K562 (cell line): ENCODE data around the gene SOSTDC1. TPM values are rescaled to one million over a fixed set of nuclear protein-coding genes. Genes with fewer than 3 reads are reported as not detected.

Source experiments
- CC2D1A ChIP-seq: fragments of 450-650 bp; IDR thresholded peaks from 2 replicates; pipeline ENCODE4 v1.6.1; 2017; ENCODE audit warnings: mild to moderate bottlenecking
- NFATC3 ChIP-seq: fragments of 450-650 bp; IDR thresholded peaks from 2 replicates; pipeline ENCODE4 v1.6.1; 2017; ENCODE audit warnings: mild to moderate bottlenecking
- PHB2 ChIP-seq: fragments of 450-650 bp; IDR thresholded peaks from 2 replicates; pipeline ENCODE4 v1.6.1; 2017; ENCODE audit warnings: low read depth
- RAD21 ChIP-seq, 2 experiments: fragments of 250-450 bp in 1 of 2; fragments of 450-650 bp in 1 of 2; sonication (Bioruptor Pico) in 1 of 2; formaldehyde crosslinking in 1 of 2; IDR thresholded peaks in 1 of 2; conservative IDR thresholded peaks in 1 of 2; 2 replicates each; pipeline versions ENCODE4 v1.4.0 to v1.8.0; 2020 to 2022; ENCODE audit warnings: mild to moderate bottlenecking in 2 of 2, moderate library complexity in 1 of 2
- RBM14 ChIP-seq: fragments of 200-400 bp; formaldehyde crosslinking; IDR thresholded peaks from 2 replicates; pipeline ENCODE4 v1.6.1; 2018; ENCODE audit warnings: low read depth, mild to moderate bottlenecking, low read length, moderate library complexity, borderline replicate concordance; ENCODE audit not compliant: insufficient read depth
- SIRT6 ChIP-seq: IDR thresholded peaks from one replicate; pipeline ENCODE4 v1.6.1; 2012; ENCODE audit warnings: low read depth, mild to moderate bottlenecking, control low read depth, inconsistent platforms, low read length, moderate library complexity
- TCF3 ChIP-seq: sonication (generic); formaldehyde crosslinking; IDR thresholded peaks from 2 replicates; pipeline ENCODE4 v1.4.0; 2020; ENCODE audit warnings: mild to moderate bottlenecking, missing genetic modification reagents
- TCF7 ChIP-seq: sonication (generic); IDR thresholded peaks from 2 replicates; pipeline ENCODE4 v1.6.1; 2016; ENCODE audit warnings: antibody characterized with exemption, borderline replicate concordance
- TCF7L2 ChIP-seq: fragments of 150-350 bp; IDR thresholded peaks from 2 replicates; pipeline ENCODE4 v1.6.1; 2016; ENCODE audit warnings: low read depth, mild to moderate bottlenecking, low read length, moderate library complexity
- TEAD4 ChIP-seq, 2 experiments: sonication (generic) in 1 of 2; formaldehyde crosslinking in 1 of 2; IDR thresholded peaks; 2 replicates each; pipeline versions ENCODE4 v1.6.1 to v1.8.0; 2012 to 2022; ENCODE audit warnings: borderline replicate concordance in 1 of 2, inconsistent platforms in 1 of 2, low read length in 1 of 2, mild to moderate bottlenecking in 1 of 2, missing genetic modification reagents in 1 of 2
- ZNF12 ChIP-seq: sonication (generic); formaldehyde crosslinking; IDR thresholded peaks from 2 replicates; pipeline ENCODE4 v1.4.0; 2020; ENCODE audit warnings: mild to moderate bottlenecking, missing genetic modification reagents
- ZNF133 ChIP-seq: fragments of 250-450 bp; sonication (Bioruptor Pico); IDR thresholded peaks from 2 replicates; pipeline ENCODE4 v1.4.0; 2020; ENCODE audit warnings: mild to moderate bottlenecking
- ZNF197 ChIP-seq: fragments of 200-800 bp; sonication (Bioruptor generic); IDR thresholded peaks from 2 replicates; pipeline ENCODE4 v1.6.1; 2016; ENCODE audit warnings: low read depth, missing genetic modification characterization, missing compliant biosample characterization
- ZNF217 ChIP-seq: sonication (generic); formaldehyde crosslinking; IDR thresholded peaks from 2 replicates; pipeline ENCODE4 v1.8.0; 2022; ENCODE audit warnings: mild to moderate bottlenecking, missing genetic modification reagents
- ZNF41 ChIP-seq: fragments of 250-450 bp; sonication (Bioruptor Pico); conservative IDR thresholded peaks from 2 replicates; pipeline ENCODE4 v1.4.0; 2020; ENCODE audit warnings: mild to moderate bottlenecking
- ZNF444 ChIP-seq: fragments of 250-450 bp; sonication (Bioruptor Pico); IDR thresholded peaks from 2 replicates; pipeline ENCODE4 v1.4.0; 2020; ENCODE audit warnings: mild to moderate bottlenecking, moderate library complexity
- ZNF57 ChIP-seq: fragments of 450-650 bp; formaldehyde crosslinking; IDR thresholded peaks from 2 replicates; pipeline ENCODE4 v1.4.0; 2020; ENCODE audit warnings: mild to moderate bottlenecking, moderate library complexity
- polyA plus RNA-seq, 8 experiments: library from polyadenylated mRNA; depleted of rRNA in 4 of 8; stranded (reverse) in 5 of 8; unstranded in 3 of 8; fragments of >200 nt; fragmentation: Nextera tagmentation in 2 of 8; fragmentation: Illumina TruSeq in 1 of 8; extraction: Ambion mirVana in 2 of 8; extraction: Trizol in 1 of 8; gene quantifications; 2 replicates each; pipeline versions ENCODE4 v1.2.1 to v1.2.3, GENCODE V29; 2011 to 2014; ENCODE audit warnings: inconsistent platforms in 1 of 8, missing spikeins in 1 of 8
- total RNA-seq, 7 experiments: library from RNA; depleted of rRNA in 6 of 7; stranded (reverse); fragments of >200 nt in 6 of 7; fragmentation: Illumina TruSeq in 2 of 7; extraction: Trizol in 2 of 7; gene quantifications; 2 replicates each; pipeline versions ENCODE4 v1.2.1 to v1.2.3, GENCODE V29; 2011 to 2021; ENCODE audit warnings: low replicate concordance in 1 of 7
- TF ChIP-seq, protein P1 (sequence below), 2 experiments: fragments of 250-450 bp in 1 of 2; fragments of 450-650 bp in 1 of 2; sonication (Bioruptor Pico) in 1 of 2; IDR thresholded peaks; 2 replicates each; pipeline versions ENCODE4 v1.6.1 to v1.8.0; 2016 to 2021; ENCODE audit warnings: mild to moderate bottlenecking in 2 of 2, moderate library complexity in 2 of 2, missing compliant biosample characterization in 1 of 2, missing genetic modification characterization in 1 of 2
- TF ChIP-seq, protein P2 (sequence below): fragments of 250-450 bp; sonication (Bioruptor Pico); IDR thresholded peaks from 2 replicates; pipeline ENCODE4 v1.8.0; 2021; ENCODE audit warnings: moderate library complexity, mild to moderate bottlenecking, inconsistent platforms
- TF ChIP-seq, protein P3 (sequence below): fragments of 250-450 bp; sonication (Bioruptor Pico); IDR thresholded peaks from 2 replicates; pipeline ENCODE4 v1.9.0; 2021; ENCODE audit warnings: mild to moderate bottlenecking, inconsistent platforms
- TF ChIP-seq, protein P4 (sequence below): fragments of 450-650 bp; IDR thresholded peaks from 2 replicates; pipeline ENCODE4 v1.6.1; 2016; ENCODE audit warnings: borderline replicate concordance
- TF ChIP-seq, protein P5 (sequence below): IDR thresholded peaks from 2 replicates; pipeline ENCODE4 v1.6.1; 2011; ENCODE audit warnings: borderline replicate concordance, low read depth, mild to moderate bottlenecking, moderate library complexity, low read length; ENCODE audit not compliant: insufficient read depth, poor library complexity, severe bottlenecking

Gene SOSTDC1
- total and polyA plus RNA-seq, 9 of the 15 experiments (the other 6 are each of a cell fraction or from before 2014, with no cell fraction given) = 8.3 to 48.6 (median 15.9) TPM

DNA sequence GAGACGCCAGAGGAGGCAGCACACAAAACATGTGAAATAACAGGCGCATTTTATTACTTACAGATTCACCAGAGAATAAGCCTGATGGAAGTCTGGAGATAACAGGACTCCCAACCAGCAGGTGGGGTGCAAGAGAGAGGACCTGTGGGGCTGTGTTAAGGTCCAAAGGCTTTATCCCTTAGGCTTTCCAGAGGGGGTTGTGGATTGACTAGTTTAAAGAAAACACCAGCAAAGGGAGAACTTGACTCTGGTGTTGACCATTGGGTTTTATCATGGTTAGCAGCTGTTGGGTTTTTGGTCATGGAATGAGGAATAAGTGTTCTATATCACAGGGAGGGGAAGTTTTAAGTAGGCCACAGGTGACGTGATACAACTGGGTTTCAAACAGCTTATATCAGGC is 42.6 kb downstream of the SOSTDC1 start (continued):
- TF ChIP-seq RAD21 (CRISPR knock-in tag; conservative IDR thresholded peaks at IDR 0.05 in 1 of 2, IDR thresholded peaks at IDR 0.05 in 1 of 2) = peak in 1 of 2 experiments; percentile 41; a peak in 2 of 4 replicates
- no peak for TF ChIP-seq ZNF12 (CRISPR knock-in tag)
- no peak for TF ChIP-seq ZNF57 (CRISPR knock-in tag)
- TF ChIP-seq ZNF217 (CRISPR knock-in tag) = no peak
- peak; percentile 68 for TF ChIP-seq TCF3
- TF ChIP-seq, protein P1, sequence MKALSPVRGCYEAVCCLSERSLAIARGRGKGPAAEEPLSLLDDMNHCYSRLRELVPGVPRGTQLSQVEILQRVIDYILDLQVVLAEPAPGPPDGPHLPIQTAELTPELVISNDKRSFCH (CRISPR knock-in tag; IDR thresholded peaks at IDR 0.05) = no peak
- TF ChIP-seq, protein P1 (tag; IDR thresholded peaks at IDR 0.05) = no peak
- TF ChIP-seq TCF7 = no peak
- TF ChIP-seq, protein P2, sequence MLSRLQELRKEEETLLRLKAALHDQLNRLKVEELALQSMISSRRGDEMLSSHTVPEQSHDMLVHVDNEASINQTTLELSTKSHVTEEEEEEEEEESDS (CRISPR knock-in tag) = no peak
- peak; percentile 49; the same call in 1 of the 2 replicates for TF ChIP-seq CC2D1A
- no peak for TF ChIP-seq ZNF133 (CRISPR knock-in tag)
- TF ChIP-seq RBM14 = no peak
- TF ChIP-seq, protein P3, sequence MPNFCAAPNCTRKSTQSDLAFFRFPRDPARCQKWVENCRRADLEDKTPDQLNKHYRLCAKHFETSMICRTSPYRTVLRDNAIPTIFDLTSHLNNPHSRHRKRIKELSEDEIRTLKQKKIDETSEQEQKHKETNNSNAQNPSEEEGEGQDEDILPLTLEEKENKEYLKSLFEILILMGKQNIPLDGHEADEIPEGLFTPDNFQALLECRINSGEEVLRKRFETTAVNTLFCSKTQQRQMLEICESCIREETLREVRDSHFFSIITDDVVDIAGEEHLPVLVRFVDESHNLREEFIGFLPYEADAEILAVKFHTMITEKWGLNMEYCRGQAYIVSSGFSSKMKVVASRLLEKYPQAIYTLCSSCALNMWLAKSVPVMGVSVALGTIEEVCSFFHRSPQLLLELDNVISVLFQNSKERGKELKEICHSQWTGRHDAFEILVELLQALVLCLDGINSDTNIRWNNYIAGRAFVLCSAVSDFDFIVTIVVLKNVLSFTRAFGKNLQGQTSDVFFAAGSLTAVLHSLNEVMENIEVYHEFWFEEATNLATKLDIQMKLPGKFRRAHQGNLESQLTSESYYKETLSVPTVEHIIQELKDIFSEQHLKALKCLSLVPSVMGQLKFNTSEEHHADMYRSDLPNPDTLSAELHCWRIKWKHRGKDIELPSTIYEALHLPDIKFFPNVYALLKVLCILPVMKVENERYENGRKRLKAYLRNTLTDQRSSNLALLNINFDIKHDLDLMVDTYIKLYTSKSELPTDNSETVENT (CRISPR knock-in tag) = no peak
- TF ChIP-seq TCF7L2 = no peak
- TF ChIP-seq ZNF41 (CRISPR knock-in tag) = no peak
- TF ChIP-seq ZNF197 (CRISPR knock-in tag) = no peak
- TF ChIP-seq SIRT6 = no peak
- no peak for TF ChIP-seq NFATC3
- TF ChIP-seq, protein P4, sequence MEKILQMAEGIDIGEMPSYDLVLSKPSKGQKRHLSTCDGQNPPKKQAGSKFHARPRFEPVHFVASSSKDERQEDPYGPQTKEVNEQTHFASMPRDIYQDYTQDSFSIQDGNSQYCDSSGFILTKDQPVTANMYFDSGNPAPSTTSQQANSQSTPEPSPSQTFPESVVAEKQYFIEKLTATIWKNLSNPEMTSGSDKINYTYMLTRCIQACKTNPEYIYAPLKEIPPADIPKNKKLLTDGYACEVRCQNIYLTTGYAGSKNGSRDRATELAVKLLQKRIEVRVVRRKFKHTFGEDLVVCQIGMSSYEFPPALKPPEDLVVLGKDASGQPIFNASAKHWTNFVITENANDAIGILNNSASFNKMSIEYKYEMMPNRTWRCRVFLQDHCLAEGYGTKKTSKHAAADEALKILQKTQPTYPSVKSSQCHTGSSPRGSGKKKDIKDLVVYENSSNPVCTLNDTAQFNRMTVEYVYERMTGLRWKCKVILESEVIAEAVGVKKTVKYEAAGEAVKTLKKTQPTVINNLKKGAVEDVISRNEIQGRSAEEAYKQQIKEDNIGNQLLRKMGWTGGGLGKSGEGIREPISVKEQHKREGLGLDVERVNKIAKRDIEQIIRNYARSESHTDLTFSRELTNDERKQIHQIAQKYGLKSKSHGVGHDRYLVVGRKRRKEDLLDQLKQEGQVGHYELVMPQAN = no peak
- no peak for TF ChIP-seq PHB2
- no peak for TF ChIP-seq ZNF444 (CRISPR knock-in tag)
- TF ChIP-seq TEAD4 (IDR thresholded peaks at IDR 0.05; ENCODE audit: low read length) = peak; percentile 66
- no peak for TF ChIP-seq TEAD4 (CRISPR knock-in tag; IDR thresholded peaks at IDR 0.05; ENCODE audit: borderline replicate concordance)
- TF ChIP-seq, protein P5, sequence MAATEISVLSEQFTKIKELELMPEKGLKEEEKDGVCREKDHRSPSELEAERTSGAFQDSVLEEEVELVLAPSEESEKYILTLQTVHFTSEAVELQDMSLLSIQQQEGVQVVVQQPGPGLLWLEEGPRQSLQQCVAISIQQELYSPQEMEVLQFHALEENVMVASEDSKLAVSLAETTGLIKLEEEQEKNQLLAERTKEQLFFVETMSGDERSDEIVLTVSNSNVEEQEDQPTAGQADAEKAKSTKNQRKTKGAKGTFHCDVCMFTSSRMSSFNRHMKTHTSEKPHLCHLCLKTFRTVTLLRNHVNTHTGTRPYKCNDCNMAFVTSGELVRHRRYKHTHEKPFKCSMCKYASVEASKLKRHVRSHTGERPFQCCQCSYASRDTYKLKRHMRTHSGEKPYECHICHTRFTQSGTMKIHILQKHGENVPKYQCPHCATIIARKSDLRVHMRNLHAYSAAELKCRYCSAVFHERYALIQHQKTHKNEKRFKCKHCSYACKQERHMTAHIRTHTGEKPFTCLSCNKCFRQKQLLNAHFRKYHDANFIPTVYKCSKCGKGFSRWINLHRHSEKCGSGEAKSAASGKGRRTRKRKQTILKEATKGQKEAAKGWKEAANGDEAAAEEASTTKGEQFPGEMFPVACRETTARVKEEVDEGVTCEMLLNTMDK = peak; percentile 39
